H9 (cell line): ENCODE results near the gene CARD11. TPM values are rescaled to one million over a fixed set of nuclear protein-coding genes. Genes with fewer than 3 reads are reported as not detected.

Experiments used
- DNase-seq: peaks from one replicate; pipeline ENCODE4 v3.0.0-alpha.2; 2017
- H2AFZ ChIP-seq: one replicate; pipeline ENCODE4 v1.6.1; 2013; ENCODE audit warnings: mild to moderate bottlenecking, low read length, control low read depth, moderate library complexity
- H2AK5ac ChIP-seq: 2 replicates; pipeline ENCODE4 v1.6.1; 2013; ENCODE audit warnings: low read length, control low read depth, mixed read lengths; ENCODE audit not compliant: insufficient read length
- H2BK120ac ChIP-seq: one replicate; pipeline ENCODE4 v1.6.1; 2013; ENCODE audit warnings: low read depth, mild to moderate bottlenecking, low read length, control low read depth, inconsistent platforms; ENCODE audit not compliant: poor library complexity, severe bottlenecking
- H2BK12ac ChIP-seq: 2 replicates; pipeline ENCODE4 v1.6.1; 2013; ENCODE audit warnings: low read length, control low read depth, mixed read lengths, low read depth; ENCODE audit not compliant: insufficient read length
- H2BK15ac ChIP-seq: 2 replicates; pipeline ENCODE4 v1.6.1; 2013; ENCODE audit warnings: low read depth, low read length, control low read depth
- H2BK20ac ChIP-seq: one replicate; pipeline ENCODE4 v1.6.1; 2013; ENCODE audit warnings: low read depth, mild to moderate bottlenecking, low read length, control low read depth, inconsistent platforms; ENCODE audit not compliant: poor library complexity, severe bottlenecking
- H2BK5ac ChIP-seq: 2 replicates; pipeline ENCODE4 v1.6.1; 2013; ENCODE audit warnings: low read length, control low read depth, mixed read lengths; ENCODE audit not compliant: insufficient read length
- H3K14ac ChIP-seq: 2 replicates; pipeline ENCODE4 v1.6.1; 2013; ENCODE audit warnings: low read length, control low read depth; ENCODE audit not compliant: insufficient read depth
- H3K18ac ChIP-seq: 2 replicates; pipeline ENCODE4 v1.6.1; 2013; ENCODE audit warnings: low read depth, mild to moderate bottlenecking, mixed read lengths, low read length, control low read depth; ENCODE audit not compliant: insufficient read length
- H3K23ac ChIP-seq: 2 replicates; pipeline ENCODE4 v1.6.1; 2013; ENCODE audit warnings: low read length, control low read depth, mixed read lengths, low read depth; ENCODE audit not compliant: insufficient read length
- H3K23me2 ChIP-seq: 2 replicates; pipeline ENCODE4 v1.6.1; 2013; ENCODE audit warnings: low read depth, mild to moderate bottlenecking, mixed read lengths, low read length, control low read depth; ENCODE audit not compliant: insufficient read length, poor library complexity, severe bottlenecking
- H3K27ac ChIP-seq: 2 replicates; pipeline ENCODE4 v1.5.1; 2013; ENCODE audit warnings: low read length, control low read depth, mixed read lengths, low read depth; ENCODE audit not compliant: insufficient read length
- H3K27me3 ChIP-seq: 2 replicates; pipeline ENCODE4 v1.6.1; 2013; ENCODE audit warnings: low read length, control low read depth, inconsistent platforms; ENCODE audit not compliant: insufficient read depth
- H3K4ac ChIP-seq: 2 replicates; pipeline ENCODE4 v1.6.1; 2013; ENCODE audit warnings: low read depth, mild to moderate bottlenecking, control low read depth, inconsistent platforms, low read length, moderate library complexity
- H3K4me1 ChIP-seq: 2 replicates; pipeline ENCODE4 v1.6.1; 2013; ENCODE audit warnings: low read length, control low read depth, inconsistent platforms; ENCODE audit not compliant: insufficient read depth
- H3K4me2 ChIP-seq: 2 replicates; pipeline ENCODE4 v1.6.1; 2013; ENCODE audit warnings: low read length, control low read depth, mixed read lengths; ENCODE audit not compliant: insufficient read length, insufficient read depth
- H3K56ac ChIP-seq: 2 replicates; pipeline ENCODE4 v1.6.1; 2013; ENCODE audit warnings: low read depth, mild to moderate bottlenecking, mixed read lengths, low read length, control low read depth; ENCODE audit not compliant: insufficient read length
- H3K79me1 ChIP-seq: 2 replicates; pipeline ENCODE4 v1.6.1; 2013; ENCODE audit warnings: low read depth, mild to moderate bottlenecking, moderate library complexity, low read length, control low read depth, inconsistent platforms; ENCODE audit not compliant: insufficient read depth, poor library complexity, severe bottlenecking
- H3K79me2 ChIP-seq: 2 replicates; pipeline ENCODE4 v1.6.1; 2013; ENCODE audit warnings: low read length, control low read depth, inconsistent platforms; ENCODE audit not compliant: insufficient read depth
- H3K9ac ChIP-seq: 2 replicates; pipeline ENCODE4 v1.6.1; 2013; ENCODE audit warnings: low read length, control low read depth, mixed read lengths; ENCODE audit not compliant: insufficient read length; ENCODE audit errors: extremely low read depth
- H3K9me3 ChIP-seq: one replicate; pipeline ENCODE4 v1.6.1; 2013; ENCODE audit warnings: low read depth, low read length, inconsistent platforms; ENCODE audit not compliant: control insufficient read depth
- H3T11ph ChIP-seq: one replicate; pipeline ENCODE4 v1.6.1; 2013; ENCODE audit warnings: mild to moderate bottlenecking, low read length, control low read depth, inconsistent platforms
- H4K20me1 ChIP-seq: one replicate; pipeline ENCODE4 v1.6.1; 2013; ENCODE audit not compliant: control insufficient read depth, insufficient read length, insufficient read depth
- H4K5ac ChIP-seq: 2 replicates; pipeline ENCODE4 v1.6.1; 2013; ENCODE audit warnings: low read depth, mild to moderate bottlenecking, mixed read lengths, low read length, control low read depth; ENCODE audit not compliant: insufficient read length
- H4K8ac ChIP-seq: replicated peaks from 2 replicates; pipeline ENCODE4 v1.6.1; 2013; ENCODE audit warnings: low read length, control low read depth, mixed read lengths, low read depth; ENCODE audit not compliant: insufficient read length
- H4K91ac ChIP-seq: 2 replicates; pipeline ENCODE4 v1.6.1; 2013; ENCODE audit warnings: low read depth, mild to moderate bottlenecking, moderate library complexity, mixed read lengths, low read length, control low read depth; ENCODE audit not compliant: insufficient read length
- H3K27ac Mint-ChIP-seq, 3 experiments: 2 replicates in 2 of 3; 3 replicates in 1 of 3; pipeline ENCODE4 v1.8.0; 2020 to 2021; ENCODE audit warnings: mixed read lengths in 3 of 3, mild to moderate bottlenecking in 1 of 3, moderate library complexity in 1 of 3
- H3K27me3 Mint-ChIP-seq: 2 replicates; pipeline ENCODE4 v1.8.0; 2021; ENCODE audit warnings: low read depth, mild to moderate bottlenecking, moderate library complexity, mixed read lengths
- H3K36me3 Mint-ChIP-seq, 3 experiments: 2 replicates in 2 of 3; 3 replicates in 1 of 3; pipeline ENCODE4 v1.8.0; 2020 to 2021; ENCODE audit warnings: low read depth in 3 of 3, mixed read lengths in 3 of 3; ENCODE audit not compliant: insufficient read depth in 1 of 3
- H3K4me1 Mint-ChIP-seq, 2 experiments: 2 replicates each; pipeline ENCODE4 v1.8.0; 2020; ENCODE audit warnings: mixed read lengths in 2 of 2
- H3K4me3 Mint-ChIP-seq, 2 experiments: 2 replicates in 1 of 2; 3 replicates in 1 of 2; pipeline ENCODE4 v1.8.0; 2020 to 2021; ENCODE audit warnings: mild to moderate bottlenecking in 2 of 2, mixed read lengths in 2 of 2, moderate library complexity in 1 of 2
- H3K9me3 Mint-ChIP-seq, 2 experiments: 2 replicates in 1 of 2; 3 replicates in 1 of 2; pipeline ENCODE4 v1.8.0; 2020; ENCODE audit warnings: mild to moderate bottlenecking in 2 of 2, mixed read lengths in 2 of 2, moderate library complexity in 1 of 2
- CTCF ChIP-seq: fragments of 200-600 bp; sonication (generic); conservative IDR thresholded peaks from 3 replicates; pipeline ENCODE4 v1.8.0; 2021; ENCODE audit warnings: antibody characterized with exemption, mild to moderate bottlenecking
- WGBS: extraction: QIAGEN DNeasy Blood & Tissue Kit; methylation state at CpG from one replicate; pipeline ENCODE4 v1.1.7; 2013; ENCODE audit warnings: missing lambda C conversion rate, low lambda C conversion rate, mixed read lengths; ENCODE audit not compliant: insufficient read length; ENCODE audit errors: extremely low coverage; 5-methylcytosine and 5-hydroxymethylcytosine counted together
- total RNA-seq: library from RNA; stranded (reverse); gene quantifications from 2 replicates; pipeline ENCODE4 v1.2.1, GENCODE V29; 2021

CARD11 gene
- total RNA-seq, 1 experiment from 2014 or later, result 20.0 TPM

- WGBS, result no CpG with 5 or more reads among the region's 8 CpGs
- no peak overlapping the region for H2BK5ac ChIP-seq
- no peak overlapping the region for H3K4me3 Mint-ChIP-seq
- H2BK12ac ChIP-seq, result no peak overlapping the region
- H3K36me3 Mint-ChIP-seq, result peaks cover 0 to 9% (median 1%) of the 10 kb centered on the region in 3 experiments; a peak in 2 of 7 replicates
- peaks cover 2 to 10% of the 10 kb centered on the region in 2 experiments; a peak in 3 of 5 replicates for H3K9me3 Mint-ChIP-seq
- H4K5ac ChIP-seq, result no peak overlapping the region
- H3K27me3 Mint-ChIP-seq, result no peaks in the 10 kb centered on the region; the same call in 1 of the 2 replicates
- H2AK5ac ChIP-seq, result no peak overlapping the region
- H2AFZ ChIP-seq, result no peak overlapping the region
- H3K27ac Mint-ChIP-seq, result peak overlapping the region in 2 of 3 experiments; percentile 68 to 86; a peak in 4 of 7 replicates
- no peak overlapping the region for H3K4ac ChIP-seq
- no peak overlapping the region for H4K8ac ChIP-seq
- H3K18ac ChIP-seq, result no peak overlapping the region
- no peak overlapping the region for H3T11ph ChIP-seq
- H3K56ac ChIP-seq, result no peak overlapping the region
- H4K91ac ChIP-seq, result no peak overlapping the region
- no peak overlapping the region for H3K14ac ChIP-seq
- no peaks in the 10 kb centered on the region for H3K4me1 ChIP-seq
- no peaks in the 10 kb centered on the region for H3K9me3 ChIP-seq
- no peak overlapping the region for H3K23ac ChIP-seq
- H3K9ac ChIP-seq, result no peak overlapping the region
- no peak overlapping the region for H2BK20ac ChIP-seq
- no peaks in the 10 kb centered on the region for H3K79me1 ChIP-seq
- H3K79me2 ChIP-seq, result no peaks in the 10 kb centered on the region
- no peaks in the 10 kb centered on the region for H4K20me1 ChIP-seq
- H2BK120ac ChIP-seq, result no peak overlapping the region
- H3K23me2 ChIP-seq, result no peaks in the 10 kb centered on the region
- no peak for DNase-seq
- no peak overlapping the region for H2BK15ac ChIP-seq
- H3K4me2 ChIP-seq, result no peak overlapping the region
- TF ChIP-seq CTCF, result no peak
- peaks cover 2% of the 10 kb centered on the region in 2 experiments; a peak in 1 of 4 replicates for H3K4me1 Mint-ChIP-seq
- no peaks in the 10 kb centered on the region for H3K27me3 ChIP-seq
- no peak overlapping the region for H3K27ac ChIP-seq
These were observed 75.5 kb downstream of the CARD11 start for GRCh38 chr7:2968176-2968575.
